Panc1 (cell line): ENCODE data around the gene ATXN1. TPM values are rescaled to one million over a fixed set of nuclear protein-coding genes. Genes with fewer than 3 reads are reported as not detected.
A peak's percentile ranks its signal among the peaks of the same experiment; 100 is the strongest.

ENCODE experiments used
- ATAC-seq: fragments of 200-7000 bp; cut with Tn5 transposase; 2 replicates; pipeline ENCODE4 v1.9.1; 2020; ENCODE audit warnings: mild to moderate bottlenecking, moderate library complexity
- BruUV-seq: library from RNA; stranded (reverse); fragments of 400-500 nt; replicated peaks from 2 replicates; lab custom pipeline; 2021; lab: Mats Ljungman, UMichigan
- CTCF ChIA-PET: fragments of 300-600 bp; sonication (Branson Sonifier 250); formaldehyde crosslinking; loops from one replicate; lab custom pipeline; 2022; ENCODE audit warnings: antibody characterized with exemption; lab: Charles Lee
- POLR2A ChIA-PET: fragments of 300-600 bp; sonication (Branson Sonifier 250); formaldehyde crosslinking; loops from one replicate; lab custom pipeline; 2022; ENCODE audit warnings: antibody characterized with exemption; lab: Charles Lee
- DNase-seq: peaks from one replicate; pipeline ENCODE4 v3.0.0-alpha.2; 2010; ENCODE audit warnings: low read depth, low spot score
- H3K27ac ChIP-seq: 2 replicates; pipeline ENCODE4 v1.5.1; 2011; ENCODE audit warnings: mild to moderate bottlenecking, low read length, inconsistent platforms
- H3K27me3 ChIP-seq: fragments of 200-500 bp; sonication (Bioruptor generic); 2 replicates; pipeline ENCODE4 v1.6.0; 2014; ENCODE audit warnings: low read length, inconsistent platforms; ENCODE audit not compliant: control insufficient read depth, insufficient read depth
- H3K36me3 ChIP-seq: fragments of 200-500 bp; sonication (Bioruptor generic); 2 replicates; pipeline ENCODE4 v1.5.1; 2014; ENCODE audit warnings: inconsistent platforms, mild to moderate bottlenecking, low read length, moderate library complexity; ENCODE audit not compliant: control insufficient read depth, insufficient read depth
- H3K4me1 ChIP-seq: 2 replicates; pipeline ENCODE4 v1.5.1; 2011; ENCODE audit warnings: inconsistent platforms, mild to moderate bottlenecking, low read length, moderate library complexity; ENCODE audit not compliant: control insufficient read depth, insufficient read depth
- H3K4me3 ChIP-seq, 2 experiments: 2 replicates each; pipeline ENCODE4 v1.5.1; 2011 to 2012; ENCODE audit warnings: low read depth in 2 of 2, low read length in 2 of 2, mild to moderate bottlenecking in 2 of 2, inconsistent platforms in 1 of 2, moderate library complexity in 1 of 2
- H3K9me3 ChIP-seq: fragments of 200-500 bp; sonication (Bioruptor generic); 2 replicates; pipeline ENCODE4 v1.5.1; 2014; ENCODE audit warnings: low read depth, mild to moderate bottlenecking, inconsistent platforms, low read length, moderate library complexity; ENCODE audit not compliant: control insufficient read depth, insufficient read depth
- CTCF ChIP-seq: fragments of 450-650 bp; IDR thresholded peaks from 2 replicates; pipeline ENCODE4 v1.5.1; 2017; ENCODE audit warnings: mild to moderate bottlenecking
- POLR2AphosphoS5 ChIP-seq: IDR thresholded peaks from 2 replicates; pipeline ENCODE4 v1.6.1; 2012; ENCODE audit warnings: mild to moderate bottlenecking, low read depth, low read length, moderate library complexity
- REST ChIP-seq, 2 experiments: IDR thresholded peaks; 2 replicates each; pipeline ENCODE4 v1.6.1; 2011 to 2012; ENCODE audit warnings: low read depth in 2 of 2, control low read depth in 1 of 2, low read length in 1 of 2, mild to moderate bottlenecking in 1 of 2, moderate library complexity in 1 of 2; ENCODE audit not compliant: insufficient read depth in 1 of 2
- SIN3A ChIP-seq: IDR thresholded peaks from 2 replicates; pipeline ENCODE4 v1.6.1; 2012; ENCODE audit warnings: low read depth, mild to moderate bottlenecking, low read length, moderate library complexity, borderline replicate concordance; ENCODE audit not compliant: insufficient read depth
- TCF7L2 ChIP-seq: IDR thresholded peaks from 2 replicates; pipeline ENCODE4 v1.6.1; 2011; ENCODE audit warnings: mild to moderate bottlenecking, low read depth, low read length, inconsistent platforms
- in situ Hi-C: cut with HindIII; loops from 2 replicates; pipeline ENCODE4 v1.10.0; 2016; ENCODE audit warnings: low sequenced_read_pairs, low pct_unique_long_range_greater_than_20kb
- intact Hi-C: fragments of 100-400 bp; cut with micrococcal nuclease; formaldehyde crosslinking; loops from one replicate; pipeline ENCODE4 v1.10.0; 2022; ENCODE audit not compliant: unreplicated experiment
- total RNA-seq: library from RNA; stranded (reverse); gene quantifications from one replicate; pipeline ENCODE4 v1.2.1, GENCODE V29; 2021; ENCODE audit not compliant: unreplicated experiment

ATXN1 gene
- total RNA-seq, 1 experiment from 2014 or later, result 67.1 TPM

GRCh38 chr6:16747232-16748024, 13.8 kb downstream of the ATXN1 start:
- H3K4me3 ChIP-seq, result no peak overlapping the region
- no TSS peak for BruUV-seq
- H3K27me3 ChIP-seq, result no peaks in the 10 kb centered on the region
- in situ Hi-C loops, result no loop called here
- DNase-seq (no peak), ATAC-seq (peak; percentile 82)
- TF ChIP-seq SIN3A (no peak), CTCF (no peak), REST (IDR thresholded peaks at IDR 0.05; ENCODE audit: insufficient read depth in 1 of 2, low read depth in 2 of 2, low read length in 1 of 2) (no peak), TCF7L2 (no peak), POLR2AphosphoS5 (no peak)
- intact Hi-C loops, result no loop called here
- peaks cover 3% of the 10 kb centered on the region; the same call in 1 of the 2 replicates for H3K36me3 ChIP-seq
- ChIA-PET POLR2A (interaction anchor here (3.3 kb wide), 1 partner anchor 11 kb away, joined by 11 read pairs; no protein-coding TSS in a partner anchor), CTCF (interaction anchor here (1.5 kb wide), 1 partner anchor 16 kb away, joined by 5 read pairs; no protein-coding TSS in a partner anchor)
- H3K9me3 ChIP-seq, result no peaks in the 10 kb centered on the region
- peak overlapping the region; percentile 49 for H3K27ac ChIP-seq
- peaks cover 71% of the 10 kb centered on the region for H3K4me1 ChIP-seq

- BruUV-seq, result no TSS peak
- H3K9me3 ChIP-seq, result no peaks in the 10 kb centered on the region
- in situ Hi-C loops (no loop called here), intact Hi-C loops (no loop called here)
- peaks cover 5% of the 10 kb centered on the region; the same call in 1 of the 2 replicates for H3K36me3 ChIP-seq
- H3K4me1 ChIP-seq, result peaks cover 70% of the 10 kb centered on the region
- H3K4me3 ChIP-seq, result no peak overlapping the region
- H3K27me3 ChIP-seq, result no peaks in the 10 kb centered on the region
- ATAC-seq, result no peak
- H3K27ac ChIP-seq, result peak overlapping the region; percentile 49
- ChIA-PET CTCF (interaction anchor here (1.5 kb wide), 1 partner anchor 17 kb away, joined by 5 read pairs; no protein-coding TSS in a partner anchor), POLR2A (interaction anchor here (3.3 kb wide), 1 partner anchor 11 kb away, joined by 11 read pairs; no protein-coding TSS in a partner anchor)
- DNase-seq, result no peak
- no peak for TF ChIP-seq REST (IDR thresholded peaks at IDR 0.05; ENCODE audit: insufficient read depth in 1 of 2, low read depth in 2 of 2, low read length in 1 of 2)
Measured at GRCh38 chr6:16746812-16747211, 14.4 kb downstream of the ATXN1 start.
